ENCODE measurements around the gene PDCD1. TPM values are rescaled to one million over a fixed set of nuclear protein-coding genes. Genes with fewer than 3 reads are reported as not detected.
"Not testable (repeated sequence)": the region's sequence is repeated elsewhere in the genome, so short reads cannot be mapped to it uniquely, and the experiment has no call there.

PDCD1 gene
- total RNA-seq, 2 experiments from 2014 or later, result 19.4 to 20.3 TPM

- DNase-seq (no peak), ATAC-seq (no peak)
- Mint-ChIP-seq H3K27me3 (no peaks in the 10 kb centered on the region), H3K4me1 (ENCODE audit: low read depth) (peaks cover 27% of the 10 kb centered on the region), H3K27ac (no peak overlapping the region), H3K4me3 (no peak overlapping the region), H3K9me3 (no peaks in the 10 kb centered on the region), H3K36me3 (ENCODE audit: low read depth) (peaks cover under 1% of the 10 kb centered on the region)
- intact Hi-C loops (cut with micrococcal nuclease), result no loop called here
- POLR2A ChIA-PET, result interaction anchor here (0.9 kb wide), 1 partner anchor 8 kb away, joined by 3 read pairs; no protein-coding TSS in a partner anchor
- CTCF ChIA-PET, result interaction anchor here (0.9 to 5.2 kb wide), 2 partner anchors 9 to 90 kb away, joined by 4 to 62 read pairs; partner anchors contain the start of gene RTP5
- TF ChIP-seq CTCF (IDR thresholded peaks at IDR 0.05), result no peak
Observed at GRCh38 chr2:241877197-241877685, 18.5 kb upstream of the PDCD1 start.

GRCh38 chr2:241876528-241877196 is 18.0 kb upstream of the PDCD1 start:
- Mint-ChIP-seq H3K36me3 (ENCODE audit: low read depth) (no peaks in the 10 kb centered on the region), H3K9me3 (no peaks in the 10 kb centered on the region), H3K4me3 (no peak overlapping the region), H3K4me1 (ENCODE audit: low read depth) (peaks cover 28% of the 10 kb centered on the region), H3K27me3 (no peaks in the 10 kb centered on the region), H3K27ac (no peak overlapping the region)
- DNase-seq, result no peak
- ChIA-PET CTCF (interaction anchor here (0.9 to 5.2 kb wide), 2 partner anchors 9 to 90 kb away, joined by 4 to 62 read pairs; partner anchors contain the start of gene RTP5), POLR2A (interaction anchor here (0.9 kb wide), 1 partner anchor 8 kb away, joined by 3 read pairs; no protein-coding TSS in a partner anchor)
- intact Hi-C loops (cut with micrococcal nuclease), result no loop called here
- no peak for ATAC-seq
- TF ChIP-seq CTCF (IDR thresholded peaks at IDR 0.05), result no peak

GRCh38 chr2:241875754-241876527 is 17.2 kb upstream of the PDCD1 start:
- H3K9me3 Mint-ChIP-seq; H3K27ac Mint-ChIP-seq; DNase-seq; H3K4me3 Mint-ChIP-seq; POLR2A ChIA-PET; ATAC-seq; H3K36me3 Mint-ChIP-seq (ENCODE audit: low read depth); intact Hi-C loops (cut with micrococcal nuclease); H3K27me3 Mint-ChIP-seq: not testable (repeated sequence)
- H3K4me1 Mint-ChIP-seq (ENCODE audit: low read depth), result peaks cover 30% of the 10 kb centered on the region
- CTCF ChIA-PET, result interaction anchor here (0.7 to 5.2 kb wide), 4 partner anchors 8 to 143 kb away, joined by 3 to 62 read pairs (median 4); partner anchors contain the start of gene RTP5

- Mint-ChIP-seq H3K27me3 (no peaks in the 10 kb centered on the region), H3K4me3 (no peak overlapping the region), H3K27ac (no peak overlapping the region), H3K36me3 (ENCODE audit: low read depth) (no peaks in the 10 kb centered on the region), H3K4me1 (ENCODE audit: low read depth) (peaks cover 26% of the 10 kb centered on the region), H3K9me3 (no peaks in the 10 kb centered on the region)
- CTCF ChIA-PET, result interaction anchor here (0.9 kb wide), 1 partner anchor 11 kb away, joined by 3 read pairs; no protein-coding TSS in a partner anchor
- no peak for TF ChIP-seq CTCF (IDR thresholded peaks at IDR 0.05)
- ATAC-seq (no peak), DNase-seq (no peak)
- intact Hi-C loops (cut with micrococcal nuclease), result no loop called here
- POLR2A ChIA-PET, result interaction anchor here (0.5 kb wide), 1 partner anchor 12 kb away, joined by 3 read pairs; no protein-coding TSS in a partner anchor
Observed at GRCh38 chr2:241874277-241874925, 15.7 kb upstream of the PDCD1 start.

- POLR2A ChIA-PET, result no interaction called here
- no peak for TF ChIP-seq CTCF (IDR thresholded peaks at IDR 0.05)
- Mint-ChIP-seq H3K27me3 (no peaks in the 10 kb centered on the region), H3K9me3 (no peaks in the 10 kb centered on the region), H3K4me3 (no peak overlapping the region), H3K36me3 (ENCODE audit: low read depth) (no peaks in the 10 kb centered on the region), H3K4me1 (ENCODE audit: low read depth) (peaks cover 33% of the 10 kb centered on the region), H3K27ac (no peak overlapping the region)
- CTCF ChIA-PET, result no interaction called here
- ATAC-seq, result no peak
- no peak for DNase-seq
- intact Hi-C loops (cut with micrococcal nuclease), result no loop called here
Observed at GRCh38 chr2:241873803-241874110, 15.1 kb upstream of the PDCD1 start.

All from activated CD8-positive, alpha-beta T cell treated with anti-CD3 and anti-CD28 coated beads for 36 hours (primary cell).